Tibial artery (tissue), 4 donors: ENCODE data around the gene GNB1L.
"Not testable (repeated sequence)": the region's sequence is repeated elsewhere in the genome, so short reads cannot be mapped to it uniquely, and the experiment has no call there.

Experiments used
- DNase-seq, 2 donors: peaks; one replicate each; pipeline ENCODE4 v3.0.0-alpha.2; 2019
- H3K27ac ChIP-seq, 2 donors: fragments of 200-600 bp; sonication (generic) in 1 of 2; 1 replicate in 1 of 2; 2 replicates in 1 of 2; pipeline ENCODE4 v1.5.1; 2018 to 2019; ENCODE audit warnings: mild to moderate bottlenecking in 1 of 2
- H3K27me3 ChIP-seq, 2 donors: fragments of 200-600 bp; sonication (generic) in 1 of 2; one replicate each; pipeline versions ENCODE4 v1.5.1 to v1.6.0; 2016 to 2019
- H3K36me3 ChIP-seq, 3 donors: fragments of 200-600 bp; sonication (generic) in 2 of 3; one replicate each; pipeline ENCODE4 v1.5.1; 2016 to 2019; ENCODE audit warnings: mild to moderate bottlenecking in 2 of 3
- H3K4me1 ChIP-seq, 4 donors: fragments of 200-600 bp; sonication (generic) in 2 of 4; 1 replicate in 3 of 4; 2 replicates in 1 of 4; pipeline ENCODE4 v1.5.1; 2016 to 2019
- H3K4me3 ChIP-seq, 2 donors: fragments of 200-600 bp; sonication (generic) in 1 of 2; 1 replicate in 1 of 2; 2 replicates in 1 of 2; pipeline ENCODE4 v1.5.1; 2018 to 2019; ENCODE audit warnings: mild to moderate bottlenecking in 2 of 2
- H3K9me3 ChIP-seq, 3 donors: fragments of 200-600 bp; sonication (generic) in 1 of 3; one replicate each; pipeline ENCODE4 v1.5.1; 2016 to 2019
- intact Hi-C: fragments of 100-400 bp; cut with DNase I; formaldehyde crosslinking; loops from one replicate; pipeline ENCODE4 v1.15.0; 2023; ENCODE audit warnings: low total_unique reads
- TF ChIP-seq, protein P1 (sequence below), 2 experiments: fragments of 200-600 bp in 1 of 2; fragments of 450-650 bp in 1 of 2; IDR thresholded peaks; one replicate each; pipeline ENCODE4 v1.5.1; 2017 to 2019; ENCODE audit warnings: antibody characterized with exemption in 2 of 2, mild to moderate bottlenecking in 1 of 2, moderate library complexity in 1 of 2

The GNB1L gene

DNA sequence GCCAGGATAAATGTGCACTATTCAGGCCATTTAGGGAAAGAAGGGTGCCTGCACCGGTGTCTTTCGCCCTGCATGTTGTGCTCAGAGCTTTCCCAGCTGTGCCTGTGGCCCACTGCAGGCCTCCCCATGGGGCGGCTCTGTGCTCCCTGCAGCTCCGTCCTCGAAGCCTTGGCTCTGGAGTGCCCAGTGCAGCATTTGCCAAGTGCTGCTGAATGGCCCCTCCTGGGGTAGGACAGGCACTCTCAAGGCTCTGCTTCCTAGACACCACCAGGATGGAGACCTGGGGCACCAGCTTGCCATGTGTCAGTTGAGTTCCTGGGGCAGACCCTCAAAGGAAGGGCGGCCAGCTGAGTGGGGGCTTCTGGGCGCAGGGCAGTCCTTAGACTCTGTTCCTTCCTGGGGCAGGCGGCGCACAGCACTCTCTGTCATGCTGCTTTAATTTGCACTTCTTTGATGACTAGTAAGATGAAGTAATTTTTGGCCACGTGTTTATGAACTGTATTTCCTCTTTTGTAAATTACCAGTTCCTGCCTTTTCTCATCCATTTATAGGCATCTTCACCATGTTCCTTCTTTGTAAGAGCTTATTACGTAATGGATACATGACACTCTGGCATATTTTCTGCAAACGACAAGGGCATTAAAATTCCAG lies 32.1 kb upstream of the GNB1L start:
- H3K27ac ChIP-seq, result no peak overlapping the region
- H3K36me3 ChIP-seq, result peaks cover 10 to 56% (median 20%) of the 10 kb centered on the region in 3 donors
- H3K4me1 ChIP-seq, result peaks cover 0 to 18% (median 5%) of the 10 kb centered on the region in 4 donors
- TF ChIP-seq, protein P1, sequence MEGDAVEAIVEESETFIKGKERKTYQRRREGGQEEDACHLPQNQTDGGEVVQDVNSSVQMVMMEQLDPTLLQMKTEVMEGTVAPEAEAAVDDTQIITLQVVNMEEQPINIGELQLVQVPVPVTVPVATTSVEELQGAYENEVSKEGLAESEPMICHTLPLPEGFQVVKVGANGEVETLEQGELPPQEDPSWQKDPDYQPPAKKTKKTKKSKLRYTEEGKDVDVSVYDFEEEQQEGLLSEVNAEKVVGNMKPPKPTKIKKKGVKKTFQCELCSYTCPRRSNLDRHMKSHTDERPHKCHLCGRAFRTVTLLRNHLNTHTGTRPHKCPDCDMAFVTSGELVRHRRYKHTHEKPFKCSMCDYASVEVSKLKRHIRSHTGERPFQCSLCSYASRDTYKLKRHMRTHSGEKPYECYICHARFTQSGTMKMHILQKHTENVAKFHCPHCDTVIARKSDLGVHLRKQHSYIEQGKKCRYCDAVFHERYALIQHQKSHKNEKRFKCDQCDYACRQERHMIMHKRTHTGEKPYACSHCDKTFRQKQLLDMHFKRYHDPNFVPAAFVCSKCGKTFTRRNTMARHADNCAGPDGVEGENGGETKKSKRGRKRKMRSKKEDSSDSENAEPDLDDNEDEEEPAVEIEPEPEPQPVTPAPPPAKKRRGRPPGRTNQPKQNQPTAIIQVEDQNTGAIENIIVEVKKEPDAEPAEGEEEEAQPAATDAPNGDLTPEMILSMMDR (IDR thresholded peaks at IDR 0.05), result no peak
- H3K27me3 ChIP-seq, result no peaks in the 10 kb centered on the region
- DNase-seq, result no peak
- intact Hi-C loops, result no loop called here
- H3K4me3 ChIP-seq, result no peak overlapping the region
- no peaks in the 10 kb centered on the region for H3K9me3 ChIP-seq

DNA sequence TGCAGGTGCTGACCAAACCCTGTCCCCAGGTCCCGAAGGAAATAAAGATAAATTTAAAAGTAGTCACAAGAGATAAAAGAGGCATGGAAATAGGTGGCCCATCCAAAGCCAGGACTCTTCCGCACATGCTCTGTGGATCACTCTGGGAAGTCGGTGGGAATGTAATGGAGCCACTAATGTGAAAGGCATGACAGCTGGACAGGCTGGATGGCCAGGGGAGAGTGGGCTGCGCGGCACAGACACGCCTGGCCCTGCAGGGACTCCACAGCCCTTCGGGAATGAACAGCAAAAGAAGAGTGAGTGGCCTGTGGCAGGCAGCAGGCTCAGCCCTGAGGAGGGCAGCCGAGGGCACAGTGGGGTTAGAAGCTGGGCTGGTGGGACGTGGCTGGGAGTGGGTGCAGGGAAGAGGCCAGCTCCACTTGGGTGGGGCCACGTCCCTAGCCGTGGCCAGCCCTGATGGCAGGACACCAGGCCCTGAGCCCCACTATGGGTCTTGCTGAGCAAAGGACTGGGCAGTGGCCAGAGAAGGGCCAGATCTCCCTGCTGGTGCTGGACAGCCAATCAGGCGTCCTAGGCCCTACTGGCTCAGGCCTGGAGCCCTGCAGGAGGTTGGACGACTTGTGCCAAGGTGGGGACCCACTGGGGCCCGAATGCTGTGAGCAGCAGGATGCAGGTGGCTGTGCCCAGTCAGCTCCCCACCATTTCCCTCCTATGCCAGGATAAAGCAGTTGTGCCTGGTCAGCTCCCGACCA lies 31.3 kb upstream of the GNB1L start:
- Histone ChIP-seq H3K4me3 (no peak overlapping the region), H3K9me3 (no peaks in the 10 kb centered on the region), H3K4me1 (peaks cover 0 to 20% (median 12%) of the 10 kb centered on the region in 4 donors), H3K27ac (no peak overlapping the region), H3K36me3 (peaks cover 9 to 50% (median 17%) of the 10 kb centered on the region in 3 donors), H3K27me3 (no peaks in the 10 kb centered on the region)
- TF ChIP-seq, protein P1 (IDR thresholded peaks at IDR 0.05), result no peak
- intact Hi-C loops, result no loop called here
- peak in 1 of 2 donors; percentile 56 for DNase-seq

DNA sequence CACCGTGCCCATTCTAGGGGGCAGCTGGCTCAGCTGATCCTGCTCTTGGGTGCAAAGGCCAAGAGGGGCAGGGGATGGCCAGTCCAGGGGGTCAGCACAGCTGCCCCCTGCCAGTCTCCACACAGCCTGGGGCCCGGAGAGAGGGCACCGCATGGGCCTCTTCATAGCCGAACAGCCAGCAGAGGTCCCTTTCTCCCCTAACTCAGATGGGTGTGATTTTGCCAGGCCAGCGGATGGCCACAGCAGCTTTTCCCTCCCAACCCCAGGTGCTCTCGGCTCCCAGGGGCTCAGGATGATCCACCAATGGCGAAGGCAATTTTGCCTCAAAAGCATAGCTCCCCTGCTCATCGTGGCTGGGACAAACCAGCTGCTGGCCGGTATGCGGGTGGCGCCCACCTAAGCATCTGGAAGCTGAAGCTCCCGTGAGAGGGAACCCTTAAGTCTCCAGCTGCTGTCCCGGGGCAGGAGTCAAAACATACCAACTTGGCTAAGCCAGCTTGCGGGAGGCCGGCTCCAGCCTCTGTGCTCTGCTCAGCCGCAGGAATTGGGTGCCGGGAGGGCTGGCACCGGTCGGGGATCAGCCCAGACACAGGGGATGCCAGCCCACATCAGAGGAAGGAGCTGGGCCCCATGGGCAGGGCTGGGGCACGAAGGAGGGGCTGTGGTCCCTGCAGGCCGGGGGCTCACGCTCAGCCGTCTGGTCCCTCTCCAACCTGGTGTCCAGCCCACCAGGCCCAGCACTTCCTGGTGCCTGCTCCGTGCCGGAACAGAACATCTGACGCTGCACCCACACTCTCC lies 30.5 kb upstream of the GNB1L start:
- H3K4me3 ChIP-seq, result no peak overlapping the region
- H3K4me1 ChIP-seq, result peaks cover 0 to 22% (median 19%) of the 10 kb centered on the region in 4 donors
- no peak overlapping the region for H3K27ac ChIP-seq
- DNase-seq, result peak in 1 of 2 donors; percentile 54
- H3K27me3 ChIP-seq, result no peaks in the 10 kb centered on the region
- H3K9me3 ChIP-seq, result no peaks in the 10 kb centered on the region
- TF ChIP-seq, protein P1 (IDR thresholded peaks at IDR 0.05), result no peak
- H3K36me3 ChIP-seq, result peaks cover 9 to 46% (median 16%) of the 10 kb centered on the region in 3 donors
- intact Hi-C loops, result no loop called here

DNA sequence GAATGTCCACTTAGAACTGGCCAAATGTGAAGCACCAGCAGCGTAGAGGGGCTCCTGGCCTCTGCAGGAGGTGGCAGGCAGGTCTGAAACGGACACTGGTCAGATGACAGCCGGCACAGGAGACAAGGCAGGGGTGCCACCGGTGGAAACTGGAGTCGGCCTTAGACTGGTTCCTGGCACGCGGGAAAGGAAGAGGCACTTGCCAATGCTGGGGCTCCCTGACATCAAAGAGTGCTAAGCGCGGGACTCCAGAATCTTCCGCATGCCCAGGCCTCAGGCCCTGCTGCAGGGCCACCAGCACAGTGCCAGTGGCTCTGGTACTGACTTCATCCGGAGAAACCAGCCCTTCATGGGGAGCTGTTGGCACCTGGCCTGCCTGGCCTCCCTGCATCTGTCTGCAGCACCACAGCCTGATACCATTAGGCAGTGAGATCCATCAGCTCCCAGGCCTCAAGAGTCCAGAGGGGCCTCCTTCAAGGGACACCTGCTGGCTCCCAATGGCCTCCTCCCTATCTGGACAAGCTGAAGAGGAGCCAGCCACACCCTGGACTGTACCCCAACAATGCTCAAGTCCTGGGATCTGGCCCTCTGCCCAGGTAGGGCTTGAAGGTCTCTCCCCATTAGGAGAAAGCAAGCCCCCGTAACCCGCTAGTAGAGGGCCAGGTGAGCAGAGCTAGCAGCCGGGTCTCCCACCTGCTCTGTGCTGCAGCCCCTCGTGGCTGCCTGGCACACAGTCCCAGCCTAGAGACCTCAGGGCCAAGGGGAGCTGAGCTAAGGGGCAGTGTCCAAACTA lies 29.7 kb upstream of the GNB1L start:
- peaks cover 0 to 22% (median 19%) of the 10 kb centered on the region in 4 donors for H3K4me1 ChIP-seq
- TF ChIP-seq, protein P1 (IDR thresholded peaks at IDR 0.05), result no peak
- H3K36me3 ChIP-seq, result peaks cover 9 to 53% (median 16%) of the 10 kb centered on the region in 3 donors
- H3K9me3 ChIP-seq, result no peaks in the 10 kb centered on the region
- no peaks in the 10 kb centered on the region for H3K27me3 ChIP-seq
- no peak overlapping the region for H3K27ac ChIP-seq
- intact Hi-C loops, result no loop called here
- H3K4me3 ChIP-seq, result no peak overlapping the region
- DNase-seq, result peak in 1 of 2 donors; percentile 61

DNA sequence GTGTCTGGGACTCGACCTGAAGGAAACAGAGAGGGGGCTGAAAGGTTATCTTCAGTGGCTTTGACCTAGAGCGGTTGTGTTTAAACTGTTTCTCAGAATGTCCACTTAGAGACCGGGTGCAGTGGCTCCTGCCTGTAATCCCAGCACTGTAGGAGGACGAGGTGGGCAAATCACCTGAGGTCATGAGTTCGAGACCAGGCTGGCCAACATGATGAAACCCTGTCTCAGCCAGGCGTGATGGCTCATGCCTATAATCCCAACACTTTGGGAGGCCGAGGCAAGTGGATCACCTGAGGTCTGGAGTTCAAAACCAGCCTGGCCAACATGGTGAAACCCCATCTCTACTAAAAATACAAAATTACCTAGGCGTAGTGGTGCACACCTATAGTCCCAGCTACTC lies 28.8 kb upstream of the GNB1L start:
- H3K27ac ChIP-seq, H3K4me3 ChIP-seq, intact Hi-C loops, H3K27me3 ChIP-seq, H3K9me3 ChIP-seq: not testable (repeated sequence)
- H3K4me1 ChIP-seq, result peaks cover 0 to 22% (median 19%) of the 10 kb centered on the region in 4 donors
- peaks cover 9 to 53% (median 13%) of the 10 kb centered on the region in 3 donors for H3K36me3 ChIP-seq
- peak; percentile 7 to 31 for DNase-seq
